AG04450 (cell line): ENCODE data around the gene OXCT1. TPM values are rescaled to one million over a fixed set of nuclear protein-coding genes. Genes with fewer than 3 reads are reported as not detected.

Experiments used
- CTCF ChIA-PET: fragments of 300-600, 350-600 bp; formaldehyde crosslinking; extraction: SDS; loops from one replicate; lab custom pipeline; 2022; ENCODE audit warnings: antibody characterized with exemption, inconsistent platforms; lab: Charles Lee
- POLR2A ChIA-PET: fragments of 350-600 bp; formaldehyde crosslinking; extraction: SDS; loops from one replicate; lab custom pipeline; 2021; ENCODE audit warnings: antibody characterized with exemption, inconsistent platforms; lab: Yijun Ruan, JAX
- DNase-seq: peaks from one replicate; pipeline ENCODE4 v3.0.0-alpha.2; 2011; ENCODE audit warnings: low read depth, low spot score
- H3K27ac ChIP-seq: one replicate; pipeline ENCODE4 v1.5.1; 2012; ENCODE audit warnings: low read depth, low read length, control low read depth
- H3K27me3 ChIP-seq: one replicate; pipeline ENCODE4 v1.6.0; 2012; ENCODE audit warnings: low read length; ENCODE audit not compliant: control insufficient read depth, insufficient read depth
- H3K4me3 ChIP-seq: 2 replicates; pipeline ENCODE4 v1.5.1; 2011; ENCODE audit warnings: mild to moderate bottlenecking, low read depth, low read length, control low read depth
- H3K9me3 ChIP-seq: 2 replicates; pipeline ENCODE4 v1.5.1; 2012; ENCODE audit warnings: low read length; ENCODE audit not compliant: control insufficient read depth, insufficient read depth
- polyA plus RNA-seq: library from polyadenylated mRNA; depleted of rRNA; stranded (reverse); fragments of >200 nt; gene quantifications from 2 replicates; pipeline ENCODE4 v1.2.3, GENCODE V29; 2011
- TF ChIP-seq, protein P1 (sequence below): IDR thresholded peaks from 2 replicates; pipeline ENCODE4 v1.5.1; 2011; ENCODE audit warnings: low read depth, low read length, control low read depth, inconsistent platforms

Gene OXCT1
- polyA plus RNA-seq, 1 experiment = 31.7 TPM

- no peak overlapping the region for H3K27ac ChIP-seq
- TF ChIP-seq, protein P1, sequence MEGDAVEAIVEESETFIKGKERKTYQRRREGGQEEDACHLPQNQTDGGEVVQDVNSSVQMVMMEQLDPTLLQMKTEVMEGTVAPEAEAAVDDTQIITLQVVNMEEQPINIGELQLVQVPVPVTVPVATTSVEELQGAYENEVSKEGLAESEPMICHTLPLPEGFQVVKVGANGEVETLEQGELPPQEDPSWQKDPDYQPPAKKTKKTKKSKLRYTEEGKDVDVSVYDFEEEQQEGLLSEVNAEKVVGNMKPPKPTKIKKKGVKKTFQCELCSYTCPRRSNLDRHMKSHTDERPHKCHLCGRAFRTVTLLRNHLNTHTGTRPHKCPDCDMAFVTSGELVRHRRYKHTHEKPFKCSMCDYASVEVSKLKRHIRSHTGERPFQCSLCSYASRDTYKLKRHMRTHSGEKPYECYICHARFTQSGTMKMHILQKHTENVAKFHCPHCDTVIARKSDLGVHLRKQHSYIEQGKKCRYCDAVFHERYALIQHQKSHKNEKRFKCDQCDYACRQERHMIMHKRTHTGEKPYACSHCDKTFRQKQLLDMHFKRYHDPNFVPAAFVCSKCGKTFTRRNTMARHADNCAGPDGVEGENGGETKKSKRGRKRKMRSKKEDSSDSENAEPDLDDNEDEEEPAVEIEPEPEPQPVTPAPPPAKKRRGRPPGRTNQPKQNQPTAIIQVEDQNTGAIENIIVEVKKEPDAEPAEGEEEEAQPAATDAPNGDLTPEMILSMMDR = no peak
- CTCF ChIA-PET = no interaction called here
- H3K4me3 ChIP-seq = no peak overlapping the region
- DNase-seq = no peak
- H3K27me3 ChIP-seq = no peaks in the 10 kb centered on the region
- POLR2A ChIA-PET = no interaction called here
- no peaks in the 10 kb centered on the region for H3K9me3 ChIP-seq
Observed at GRCh38 chr5:41882765-41883164, 12.5 kb upstream of the OXCT1 start.

- ChIA-PET CTCF (no interaction called here), POLR2A (no interaction called here)
- TF ChIP-seq, protein P1 = no peak
- DNase-seq = no peak
- H3K4me3 ChIP-seq = no peak overlapping the region
- H3K27ac ChIP-seq = no peak overlapping the region
- H3K9me3 ChIP-seq = no peaks in the 10 kb centered on the region
- H3K27me3 ChIP-seq = no peaks in the 10 kb centered on the region
Observed at GRCh38 chr5:41878643-41879478, 8.6 kb upstream of the OXCT1 start.

DNA sequence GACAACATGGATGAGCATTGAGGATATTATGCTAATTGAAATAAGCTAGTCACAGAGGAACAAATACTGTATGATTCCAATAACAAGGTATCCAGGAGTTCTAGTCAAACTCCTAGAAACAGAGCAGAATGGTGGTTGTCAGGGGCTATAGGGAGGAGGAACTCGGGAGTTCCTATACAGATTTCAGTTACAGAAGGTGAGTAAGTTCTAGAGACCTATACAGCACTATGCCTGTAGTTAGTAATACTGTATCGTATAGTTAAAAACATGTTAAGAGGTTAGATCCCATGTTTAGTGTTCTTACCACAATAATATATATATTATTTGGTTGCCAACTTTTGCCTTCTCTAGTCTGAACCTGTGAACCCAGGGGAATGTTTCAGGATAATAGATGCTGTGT, 7.9 kb upstream of the OXCT1 start:
- Histone ChIP-seq H3K27ac (no peak overlapping the region), H3K4me3 (no peak overlapping the region), H3K27me3 (no peaks in the 10 kb centered on the region), H3K9me3 (no peaks in the 10 kb centered on the region)
- TF ChIP-seq, protein P1 = no peak
- POLR2A ChIA-PET = no interaction called here
- CTCF ChIA-PET = no interaction called here
- DNase-seq = no peak

DNA sequence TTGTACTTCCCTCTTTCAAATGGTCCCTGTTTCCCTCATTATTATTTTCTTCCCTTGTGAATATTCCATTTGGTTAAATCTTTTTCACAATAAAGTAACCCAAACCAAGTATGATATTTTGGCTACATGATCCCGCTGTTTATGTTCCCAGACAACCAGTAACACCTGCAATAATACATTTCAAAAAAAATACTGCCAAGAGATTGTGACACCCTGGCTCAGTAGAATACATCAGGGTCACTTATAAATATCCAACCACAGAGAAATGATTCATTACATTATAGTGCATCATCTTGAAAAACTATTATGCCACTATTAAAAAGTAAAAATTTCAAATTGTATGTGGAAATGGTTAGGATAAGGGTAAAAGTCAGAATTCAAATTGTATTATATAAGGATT, 7.2 kb upstream of the OXCT1 start:
- DNase-seq = no peak
- CTCF ChIA-PET = interaction anchor here (0.8 to 1.5 kb wide), 2 partner anchors 34 to 180 kb away, joined by 3 to 4 read pairs; no protein-coding TSS in a partner anchor
- no peaks in the 10 kb centered on the region for H3K9me3 ChIP-seq

DNA sequence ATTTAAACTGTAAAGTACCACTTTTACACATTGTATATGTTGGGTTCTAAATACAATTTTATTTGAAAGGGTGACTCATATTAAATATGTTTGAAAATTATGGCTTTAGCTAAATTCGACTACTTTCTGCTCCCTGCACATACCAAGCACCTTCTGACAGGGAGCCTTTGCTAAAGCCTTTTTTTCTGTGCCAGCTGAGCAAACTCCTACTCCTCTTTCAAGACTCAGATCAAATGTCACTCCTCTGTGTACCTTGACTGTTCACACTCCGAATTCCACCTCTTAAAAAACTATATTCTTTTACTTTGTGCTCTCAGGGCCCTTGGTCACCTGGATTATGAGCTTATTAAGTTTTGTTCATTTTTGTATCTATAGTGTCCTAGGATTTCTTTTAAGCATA, 6.5 kb upstream of the OXCT1 start:
- H3K27ac ChIP-seq = no peak overlapping the region
- H3K27me3 ChIP-seq = no peaks in the 10 kb centered on the region
- ChIA-PET CTCF (interaction anchor here (0.8 to 1.5 kb wide), 4 partner anchors 9 to 181 kb away, joined by 3 to 7 read pairs (median 4); no protein-coding TSS in a partner anchor), POLR2A (no interaction called here)
- no peak overlapping the region for H3K4me3 ChIP-seq
- TF ChIP-seq, protein P1 = no peak
- no peak for DNase-seq
- H3K9me3 ChIP-seq = no peaks in the 10 kb centered on the region

More for the DNA sequence above, 7.2 kb upstream of the OXCT1 start:
- Histone ChIP-seq H3K27ac (no peak overlapping the region), H3K4me3 (no peak overlapping the region), H3K27me3 (no peaks in the 10 kb centered on the region)
- TF ChIP-seq, protein P1 = no peak
- POLR2A ChIA-PET = no interaction called here
